HepG2 (cell line): ENCODE measurements around the gene DCST2. TPM values are rescaled to one million over a fixed set of nuclear protein-coding genes. Genes with fewer than 3 reads are reported as not detected.

ENCODE experiments used
- ATAC-seq: fragments of 200-7000 bp; cut with Tn5 transposase; 3 replicates; pipeline ENCODE4 v1.9.1; 2020; ENCODE audit warnings: mild to moderate bottlenecking, moderate library complexity
- BruUV-seq: library from RNA; stranded (reverse); fragments of 400-500 nt; replicated peaks from 2 replicates; lab custom pipeline; 2021; lab: Mats Ljungman, UMichigan
- CTCF ChIA-PET: fragments of 300-600 bp; formaldehyde crosslinking; extraction: SDS; loops from one replicate; lab custom pipeline; 2021; ENCODE audit warnings: low total read pairs, inconsistent platforms, low intra/inter-chr PET ratio; lab: Yijun Ruan, JAX
- POLR2A ChIA-PET: fragments of 350-600 bp; sonication (Branson Sonifier 250); formaldehyde crosslinking; loops from one replicate; lab custom pipeline; 2020; ENCODE audit warnings: antibody characterized with exemption, inconsistent platforms; lab: Yijun Ruan, JAX
- DNase-seq: peaks from one replicate; pipeline ENCODE4 v3.0.0-alpha.2; 2015; ENCODE audit warnings: low spot score
- FAIRE-seq: peaks from 3 replicates; lab custom pipeline; 2011; peaks lifted over from hg19 to GRCh38; lab: Jason Lieb, UNC
- H2AFZ ChIP-seq: one replicate; pipeline ENCODE4 v1.6.1; 2011; ENCODE audit warnings: low read length, inconsistent platforms
- H3K27ac ChIP-seq: fragments of 300-600 bp; 3 replicates; pipeline ENCODE4 v1.8.0; 2011; ENCODE audit warnings: mixed run types, mild to moderate bottlenecking, mixed read lengths, low read length, inconsistent platforms; ENCODE audit not compliant: insufficient read depth; ENCODE audit errors: extremely low read length
- H3K27me3 ChIP-seq, 2 experiments: fragments of 200-600 bp in 1 of 2; 2 replicates in 1 of 2; 3 replicates in 1 of 2; pipeline versions ENCODE4 v1.6.0 to v1.8.0; 2011; ENCODE audit warnings: low read length in 2 of 2, mild to moderate bottlenecking in 2 of 2, moderate library complexity in 2 of 2, inconsistent platforms in 1 of 2; ENCODE audit not compliant: insufficient read depth in 2 of 2, control insufficient read depth in 1 of 2
- H3K36me3 ChIP-seq, 2 experiments: fragments of 200-600 bp in 1 of 2; replicated peaks in 1 of 2; 2 replicates in 1 of 2; 3 replicates in 1 of 2; pipeline versions ENCODE4 v1.5.1 to v1.8.0; 2011; ENCODE audit warnings: low read length in 2 of 2, inconsistent platforms in 1 of 2; ENCODE audit not compliant: insufficient read depth in 2 of 2, control insufficient read depth in 1 of 2
- H3K4me1 ChIP-seq: 2 replicates; pipeline ENCODE4 v1.5.1; 2012; ENCODE audit warnings: low read length, inconsistent platforms; ENCODE audit not compliant: insufficient read depth
- H3K4me2 ChIP-seq: 2 replicates; pipeline ENCODE4 v1.6.0; 2011; ENCODE audit warnings: low read depth, low read length, inconsistent platforms
- H3K4me3 ChIP-seq, 3 experiments: fragments of 200-600 bp in 1 of 3; sonication (generic), shearing (Covaris generic) in 1 of 3; replicated peaks in 1 of 3; 2 replicates each; pipeline ENCODE4 v1.5.1; 2011 to 2016; ENCODE audit warnings: low read length in 3 of 3, inconsistent platforms in 2 of 3, low read depth in 2 of 3, mild to moderate bottlenecking in 2 of 3, control low read depth in 1 of 3, mixed read lengths in 1 of 3; ENCODE audit not compliant: insufficient read depth in 1 of 3
- H3K79me2 ChIP-seq: one replicate; pipeline ENCODE4 v1.6.1; 2011; ENCODE audit warnings: low read length, inconsistent platforms; ENCODE audit not compliant: insufficient read depth
- H3K9ac ChIP-seq: 2 replicates; pipeline ENCODE4 v1.6.0; 2011; ENCODE audit warnings: mild to moderate bottlenecking, low read depth, low read length, inconsistent platforms; ENCODE audit not compliant: insufficient read depth
- H3K9me3 ChIP-seq: 2 replicates; pipeline ENCODE4 v1.5.1; 2012; ENCODE audit warnings: mild to moderate bottlenecking, low read length
- H4K20me1 ChIP-seq: 2 replicates; pipeline ENCODE4 v1.6.0; 2011; ENCODE audit warnings: inconsistent platforms, mild to moderate bottlenecking, low read length, moderate library complexity; ENCODE audit not compliant: insufficient read depth
- ARNT2 ChIP-seq: sonication (generic); formaldehyde crosslinking; IDR thresholded peaks from 2 replicates; pipeline ENCODE4 v1.8.0; 2022; ENCODE audit warnings: mild to moderate bottlenecking, low read depth, missing genetic modification reagents, moderate library complexity
- CREM ChIP-seq, 2 experiments: sonication (generic) in 1 of 2; formaldehyde crosslinking in 1 of 2; IDR thresholded peaks; 2 replicates each; pipeline versions ENCODE4 v1.4.0 to v1.6.1; 2016 to 2020; ENCODE audit warnings: antibody characterized with exemption in 1 of 2, mild to moderate bottlenecking in 1 of 2, missing genetic modification reagents in 1 of 2
- ELF1 ChIP-seq: sonication (generic); formaldehyde crosslinking; IDR thresholded peaks from 2 replicates; pipeline ENCODE4 v1.4.0; 2020; ENCODE audit warnings: missing genetic modification reagents
- GABPA ChIP-seq, 2 experiments: IDR thresholded peaks; 2 replicates each; pipeline ENCODE4 v1.6.1; 2011 to 2016; ENCODE audit warnings: low read depth in 2 of 2, low read length in 1 of 2, missing biosample characterization in 1 of 2, missing genetic modification characterization in 1 of 2
- GABPB1 ChIP-seq: IDR thresholded peaks from 2 replicates; pipeline ENCODE4 v1.6.1; 2016; ENCODE audit warnings: mild to moderate bottlenecking, missing genetic modification reagents, moderate library complexity, missing compliant biosample characterization
- HCFC1 ChIP-seq: fragments of 150-350 bp; IDR thresholded peaks from 2 replicates; pipeline ENCODE4 v1.6.1; 2014; ENCODE audit warnings: low read depth, low read length
- NR2C2 ChIP-seq: sonication (generic); formaldehyde crosslinking; IDR thresholded peaks from 2 replicates; pipeline ENCODE4 v1.4.0; 2020; ENCODE audit warnings: missing genetic modification reagents, mild to moderate bottlenecking, moderate library complexity, borderline replicate concordance
- SUZ12 ChIP-seq: fragments of 150-350 bp; IDR thresholded peaks from 2 replicates; pipeline ENCODE4 v1.6.1; 2014; ENCODE audit warnings: low read depth, low read length
- THAP11 ChIP-seq: IDR thresholded peaks from 2 replicates; pipeline ENCODE4 v1.6.1; 2016; ENCODE audit warnings: missing biosample characterization, missing genetic modification reagents
- ZNF143 ChIP-seq: sonication (generic); formaldehyde crosslinking; IDR thresholded peaks from 2 replicates; pipeline ENCODE4 v1.4.0; 2020; ENCODE audit warnings: missing genetic modification reagents
- WGBS: methylation state at CpG from one replicate; pipeline ENCODE4 v1.1.6; 2017; ENCODE audit warnings: low lambda C conversion rate; 5-methylcytosine and 5-hydroxymethylcytosine counted together
- in situ Hi-C: cut with HindIII; loops from 2 replicates; pipeline ENCODE4 v1.10.0; 2017; ENCODE audit warnings: low pct_unique_long_range_greater_than_20kb; ENCODE audit not compliant: extremely low pct_ligation_motif_present
- intact Hi-C: fragments of 100-400 bp; cut with micrococcal nuclease; formaldehyde crosslinking; loops from one replicate; pipeline ENCODE4 v1.10.0; 2022; ENCODE audit not compliant: unreplicated experiment
- polyA plus RNA-seq, 8 experiments: library from polyadenylated mRNA; depleted of rRNA in 3 of 8; stranded (reverse) in 7 of 8; unstranded in 1 of 8; fragments of >200 nt; fragmentation: Illumina TruSeq in 4 of 8; extraction: Trizol in 4 of 8; gene quantifications; 2 replicates each; pipeline versions ENCODE4 v1.2.1 to v1.2.3, GENCODE V29; 2011 to 2016; ENCODE audit warnings: low read depth in 4 of 8, missing spikeins in 1 of 8, mixed read lengths in 1 of 8; ENCODE audit not compliant: insufficient read depth in 1 of 8
- total RNA-seq, 5 experiments: library from RNA; depleted of rRNA; stranded (reverse); fragments of >200 nt; fragmentation: Illumina TruSeq; extraction: Trizol; gene quantifications; 2 replicates each; pipeline ENCODE4 v1.2.3, GENCODE V29; 2016; ENCODE audit warnings: low read depth in 1 of 5
- TF ChIP-seq, protein P1 (sequence below): sonication (generic); formaldehyde crosslinking; IDR thresholded peaks from 2 replicates; pipeline ENCODE4 v1.5.0; 2020; ENCODE audit warnings: missing genetic modification reagents

The DCST2 gene
- total and polyA plus RNA-seq, 2 of the 13 experiments (the other 11 are each of a cell fraction or from before 2014, with no cell fraction given): 0.74 TPM; not detected in 1

DNA sequence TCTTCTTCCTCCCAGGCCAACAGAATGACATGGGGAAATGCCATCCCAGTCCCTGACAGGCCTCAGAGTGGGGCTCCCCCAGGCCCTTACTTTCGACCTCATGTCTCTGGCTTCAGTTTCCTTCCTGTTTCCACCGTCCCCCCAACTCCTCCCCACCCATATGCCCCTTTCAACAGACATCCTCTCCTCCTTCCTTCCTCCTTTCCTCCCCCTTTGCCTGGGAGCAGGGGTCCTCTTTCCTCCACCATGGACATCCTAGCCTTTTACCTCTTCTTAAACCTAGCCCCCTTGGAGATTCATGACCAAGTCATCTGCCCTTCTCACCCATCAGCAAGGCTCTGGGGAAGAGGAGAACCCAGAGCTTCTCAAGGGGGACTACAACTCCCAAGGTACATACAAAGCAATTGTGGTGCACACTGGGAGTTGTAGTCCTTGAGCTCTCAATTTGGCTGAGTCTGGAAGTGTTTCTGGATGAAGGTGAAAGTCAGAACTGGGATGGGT is 26.9 kb downstream of the DCST2 start:
- H3K79me2 ChIP-seq: peaks cover 46% of the 10 kb centered on the region

More for the DNA sequence above, 26.9 kb downstream of the DCST2 start:
- no peaks in the 10 kb centered on the region for H3K9me3 ChIP-seq
- ATAC-seq: no peak
- intact Hi-C loops: no loop called here
- 83% methylated on average over 2 of the region's 2 CpGs for WGBS
- CTCF ChIA-PET: no interaction called here
- BruUV-seq: no TSS peak
- H2AFZ ChIP-seq: no peak overlapping the region
- in situ Hi-C loops: no loop called here
- peak overlapping the region; percentile 8 for H3K27ac ChIP-seq
- TF ChIP-seq ARNT2 (CRISPR knock-in tag) (no peak), HCFC1 (peak; percentile 72), THAP11 (CRISPR knock-in tag) (peak; percentile 96), GABPA (IDR thresholded peaks at IDR 0.05; ENCODE audit: low read depth, low read length) (no peak), GABPA (CRISPR knock-in tag; IDR thresholded peaks at IDR 0.05; ENCODE audit: low read depth) (peak; percentile 60), CREM (IDR thresholded peaks at IDR 0.05) (peak; percentile 72; the same call in 1 of the 2 replicates), CREM (CRISPR knock-in tag; IDR thresholded peaks at IDR 0.05) (no peak), SUZ12 (peak; percentile 33; the same call in 1 of the 2 replicates), ELF1 (no peak), NR2C2 (CRISPR knock-in tag) (peak; percentile 23; the same call in 1 of the 2 replicates), ZNF143 (CRISPR knock-in tag) (peak; percentile 89), GABPB1 (peak; percentile 13; the same call in 1 of the 2 replicates)
- TF ChIP-seq, protein P1, sequence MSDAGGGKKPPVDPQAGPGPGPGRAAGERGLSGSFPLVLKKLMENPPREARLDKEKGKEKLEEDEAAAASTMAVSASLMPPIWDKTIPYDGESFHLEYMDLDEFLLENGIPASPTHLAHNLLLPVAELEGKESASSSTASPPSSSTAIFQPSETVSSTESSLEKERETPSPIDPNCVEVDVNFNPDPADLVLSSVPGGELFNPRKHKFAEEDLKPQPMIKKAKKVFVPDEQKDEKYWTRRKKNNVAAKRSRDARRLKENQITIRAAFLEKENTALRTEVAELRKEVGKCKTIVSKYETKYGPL (CRISPR knock-in tag): no peak
- TF ChIP-seq, all 625 proteins: peak for 8
- Histone ChIP-seq H4K20me1 (peaks cover 5% of the 10 kb centered on the region; the same call in 1 of the 2 replicates), H3K27me3 (no peaks in the 10 kb centered on the region; a peak in 1 of 5 replicates), H3K9ac (no peak overlapping the region), H3K4me2 (peak overlapping the region; percentile 36; the same call in 1 of the 2 replicates), H3K4me1 (peaks cover 77% of the 10 kb centered on the region), H3K4me3 (no peak overlapping the region), H3K36me3 (peaks cover 1 to 6% of the 10 kb centered on the region in 2 experiments; a peak in 3 of 5 replicates)
- no peak for FAIRE-seq
- no peak for DNase-seq
- POLR2A ChIA-PET: interaction anchor here (1.0 to 1.6 kb wide), 4 partner anchors 11 to 50 kb away, joined by 3 to 10 read pairs (median 6); partner anchors contain the start of gene PBXIP1
